ENCODE measurements around the gene CXCL9. TPM values are rescaled to one million over a fixed set of nuclear protein-coding genes. Genes with fewer than 3 reads are reported as not detected.
A peak's percentile ranks its signal among the peaks of the same experiment; 100 is the strongest.

Gene CXCL9
- total RNA-seq, 1 experiment from 2014 or later: not detected

GRCh38 chr4:75989846-75990528 lies 17.3 kb downstream of the CXCL9 start:
- in situ Hi-C loops (cut with HindIII; ENCODE audit: low pct_unique_long_range_greater_than_20kb, low sequenced_read_pairs): no loop called here
- no TSS peak for BruUV-seq (replicated peaks)
- Histone ChIP-seq H3K4me3 (ENCODE audit: low read depth in 2 of 2, low read length in 2 of 2) (peak overlapping the region; percentile 95 to 97), H3K27ac (ENCODE audit: low read length) (peak overlapping the region; percentile 87), H3K36me3 (ENCODE audit: control insufficient read depth, insufficient read depth, low read length) (peaks cover 5% of the 10 kb centered on the region; the same call in 1 of the 2 replicates), H3K4me1 (ENCODE audit: control insufficient read depth, insufficient read depth, low read length) (peaks cover 6% of the 10 kb centered on the region), H3K9me3 (ENCODE audit: control insufficient read depth, insufficient read depth, low read depth, low read length) (no peaks in the 10 kb centered on the region), H3K27me3 (ENCODE audit: control insufficient read depth, insufficient read depth, low read length) (no peaks in the 10 kb centered on the region)
- intact Hi-C loops (cut with micrococcal nuclease; ENCODE audit: unreplicated experiment): no loop called here
- TF ChIP-seq POLR2AphosphoS5 (IDR thresholded peaks at IDR 0.05; ENCODE audit: low read depth, low read length) (no peak), TCF7L2 (IDR thresholded peaks at IDR 0.05; ENCODE audit: low read depth, low read length) (no peak), REST (IDR thresholded peaks at IDR 0.05; ENCODE audit: insufficient read depth in 1 of 2, low read depth in 2 of 2, low read length in 1 of 2) (no peak), SIN3A (IDR thresholded peaks at IDR 0.05; ENCODE audit: borderline replicate concordance, insufficient read depth, low read depth, low read length) (no peak), CTCF (IDR thresholded peaks at IDR 0.05) (no peak)
- no peak for DNase-seq (ENCODE audit: low read depth, low spot score)
- CTCF ChIA-PET: no interaction called here
- no peak for ATAC-seq
- POLR2A ChIA-PET: no interaction called here

- Histone ChIP-seq H3K36me3 (ENCODE audit: control insufficient read depth, insufficient read depth, low read length) (peaks cover under 1% of the 10 kb centered on the region; the same call in 1 of the 2 replicates), H3K4me3 (ENCODE audit: low read depth in 2 of 2, low read length in 2 of 2) (no peak overlapping the region), H3K27me3 (ENCODE audit: control insufficient read depth, insufficient read depth, low read length) (no peaks in the 10 kb centered on the region), H3K27ac (ENCODE audit: low read length) (no peak overlapping the region), H3K4me1 (ENCODE audit: control insufficient read depth, insufficient read depth, low read length) (peaks cover 6% of the 10 kb centered on the region), H3K9me3 (ENCODE audit: control insufficient read depth, insufficient read depth, low read depth, low read length) (no peaks in the 10 kb centered on the region)
- intact Hi-C loops (cut with micrococcal nuclease; ENCODE audit: unreplicated experiment) (no loop called here), in situ Hi-C loops (cut with HindIII; ENCODE audit: low pct_unique_long_range_greater_than_20kb, low sequenced_read_pairs) (no loop called here)
- TF ChIP-seq TCF7L2 (IDR thresholded peaks at IDR 0.05; ENCODE audit: low read depth, low read length) (no peak), CTCF (IDR thresholded peaks at IDR 0.05) (no peak), REST (IDR thresholded peaks at IDR 0.05; ENCODE audit: insufficient read depth in 1 of 2, low read depth in 2 of 2, low read length in 1 of 2) (no peak), POLR2AphosphoS5 (IDR thresholded peaks at IDR 0.05; ENCODE audit: low read depth, low read length) (no peak), SIN3A (IDR thresholded peaks at IDR 0.05; ENCODE audit: borderline replicate concordance, insufficient read depth, low read depth, low read length) (no peak)
- DNase-seq (ENCODE audit: low read depth, low spot score) (no peak), ATAC-seq (no peak)
- CTCF ChIA-PET: no interaction called here
- BruUV-seq (replicated peaks): no TSS peak
- POLR2A ChIA-PET: no interaction called here
These were observed 22.2 kb downstream of the CXCL9 start for GRCh38 chr4:75985116-75985515.
